Body of pancreas (tissue), 4 donors: ENCODE data around the gene PRSS2.

Source experiments
- POLR2A ChIP-seq, 3 donors: fragments of 450-650 bp; IDR thresholded peaks; one replicate each; pipeline ENCODE4 v1.6.1; 2016; ENCODE audit warnings: antibody characterized with exemption in 3 of 3, mild to moderate bottlenecking in 2 of 3
- TF ChIP-seq, protein P1 (sequence below), 7 experiments: fragments of 450-650 bp in 4 of 7; fragments of 200-600 bp in 3 of 7; sonication (generic) in 3 of 7; IDR thresholded peaks; one replicate each; pipeline ENCODE4 v1.5.1; 2016 to 2019; ENCODE audit warnings: antibody characterized with exemption in 7 of 7

DNA sequence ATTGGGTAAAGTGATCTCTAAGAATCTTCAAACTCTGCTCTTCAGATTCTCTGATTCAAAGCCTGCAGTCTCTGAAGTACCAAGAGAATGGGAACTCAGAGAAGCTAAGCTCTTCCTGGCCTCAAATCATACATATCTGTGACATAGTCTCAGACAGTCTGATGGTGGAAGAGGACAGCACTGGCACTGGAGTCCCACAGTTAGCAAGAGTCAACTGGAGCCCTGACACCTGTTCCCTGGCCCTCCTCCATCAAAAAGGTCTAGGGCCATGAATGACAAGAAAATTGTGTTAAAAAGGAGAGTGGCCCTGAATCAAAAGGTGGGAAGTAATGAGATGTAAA, 37.7 kb downstream of the PRSS2 start:
- TF ChIP-seq, protein P1, sequence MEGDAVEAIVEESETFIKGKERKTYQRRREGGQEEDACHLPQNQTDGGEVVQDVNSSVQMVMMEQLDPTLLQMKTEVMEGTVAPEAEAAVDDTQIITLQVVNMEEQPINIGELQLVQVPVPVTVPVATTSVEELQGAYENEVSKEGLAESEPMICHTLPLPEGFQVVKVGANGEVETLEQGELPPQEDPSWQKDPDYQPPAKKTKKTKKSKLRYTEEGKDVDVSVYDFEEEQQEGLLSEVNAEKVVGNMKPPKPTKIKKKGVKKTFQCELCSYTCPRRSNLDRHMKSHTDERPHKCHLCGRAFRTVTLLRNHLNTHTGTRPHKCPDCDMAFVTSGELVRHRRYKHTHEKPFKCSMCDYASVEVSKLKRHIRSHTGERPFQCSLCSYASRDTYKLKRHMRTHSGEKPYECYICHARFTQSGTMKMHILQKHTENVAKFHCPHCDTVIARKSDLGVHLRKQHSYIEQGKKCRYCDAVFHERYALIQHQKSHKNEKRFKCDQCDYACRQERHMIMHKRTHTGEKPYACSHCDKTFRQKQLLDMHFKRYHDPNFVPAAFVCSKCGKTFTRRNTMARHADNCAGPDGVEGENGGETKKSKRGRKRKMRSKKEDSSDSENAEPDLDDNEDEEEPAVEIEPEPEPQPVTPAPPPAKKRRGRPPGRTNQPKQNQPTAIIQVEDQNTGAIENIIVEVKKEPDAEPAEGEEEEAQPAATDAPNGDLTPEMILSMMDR (IDR thresholded peaks at IDR 0.05): no peak
- TF ChIP-seq POLR2A (IDR thresholded peaks at IDR 0.05): no peak
